GM21737 (cell line): ENCODE measurements around the gene SMCO4.
"Not testable (repeated sequence)": the region's sequence is repeated elsewhere in the genome, so short reads cannot be mapped to it uniquely, and the experiment has no call there.

Source experiments
- ATAC-seq: cut with Tn5 transposase; IDR thresholded peaks from one replicate; pipeline ENCODE4 v1.9.1; 2021; ENCODE audit warnings: mild to moderate bottlenecking, moderate library complexity; ENCODE audit not compliant: unreplicated experiment

SMCO4 gene, protein sequence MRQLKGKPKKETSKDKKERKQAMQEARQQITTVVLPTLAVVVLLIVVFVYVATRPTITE

DNA sequence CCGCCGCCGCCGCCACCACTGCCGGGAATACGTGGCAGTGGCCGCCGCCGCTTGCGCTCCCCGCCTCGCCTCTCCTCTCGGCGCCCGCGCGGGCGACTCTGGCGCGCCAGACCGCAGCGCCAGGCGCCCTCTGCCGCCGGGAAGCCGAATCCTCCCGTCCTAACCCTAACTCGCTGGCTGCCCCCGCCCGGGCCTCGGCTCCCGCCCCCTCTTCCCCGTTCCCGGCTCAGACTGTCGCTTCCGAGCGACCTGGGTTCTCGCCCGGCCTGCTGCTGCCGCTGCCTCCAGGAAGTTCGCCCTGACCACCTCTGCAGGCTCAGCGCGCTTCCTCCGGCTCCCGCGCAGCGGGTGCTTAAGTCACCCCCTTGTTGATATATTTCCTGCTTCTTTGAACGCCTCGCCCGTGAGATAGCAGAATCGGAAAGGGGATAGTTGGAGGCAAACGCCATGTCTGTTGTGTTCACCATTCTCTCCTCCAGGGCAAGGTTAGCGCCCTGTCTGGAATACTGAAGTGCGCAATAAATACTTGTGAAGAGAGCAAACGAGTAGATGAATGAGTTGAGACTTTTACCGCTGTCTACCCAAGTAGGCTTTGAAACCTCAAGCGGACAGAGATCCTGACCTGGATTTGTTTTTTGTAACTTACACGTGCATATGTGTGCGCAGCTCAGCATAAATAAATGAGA, at the start of gene SMCO4:
SMCO4 (minus strand) TSS at position 100 of the 686 bp plus-strand sequence. CDS start 64,202 bp downstream, outside the sequence.
- peak; percentile 92 for ATAC-seq

DNA sequence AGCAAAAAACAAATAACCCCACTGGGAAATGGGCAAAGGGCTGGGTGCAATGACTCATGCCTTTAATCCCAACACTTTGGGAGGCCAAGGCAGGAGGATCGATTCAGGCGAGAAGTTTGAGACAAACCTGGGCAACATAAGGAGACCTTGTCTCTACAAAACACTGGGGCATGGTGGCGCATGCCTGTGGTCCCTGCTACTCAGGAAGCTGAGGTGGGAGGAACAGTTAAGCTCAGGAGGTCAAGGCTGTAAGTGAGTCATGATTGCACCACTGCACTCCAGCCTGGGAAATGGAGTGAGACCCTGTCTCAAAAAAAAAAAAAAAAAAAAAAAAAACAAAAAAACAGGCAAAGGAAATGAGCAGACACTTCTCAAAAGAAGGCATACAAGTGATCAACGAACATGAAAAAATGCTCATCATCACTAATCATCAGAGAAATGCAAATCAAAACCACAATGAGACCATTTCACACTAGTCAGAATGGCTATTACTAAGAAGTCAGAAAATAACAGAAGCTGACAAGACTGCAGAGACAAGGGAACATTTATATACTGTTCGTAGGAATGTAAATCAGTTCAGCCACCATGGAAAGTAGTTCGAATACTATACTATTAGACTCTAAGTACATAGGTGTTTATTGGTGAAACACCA, 48.2 kb upstream of the SMCO4 start:
- ATAC-seq: no peak

DNA sequence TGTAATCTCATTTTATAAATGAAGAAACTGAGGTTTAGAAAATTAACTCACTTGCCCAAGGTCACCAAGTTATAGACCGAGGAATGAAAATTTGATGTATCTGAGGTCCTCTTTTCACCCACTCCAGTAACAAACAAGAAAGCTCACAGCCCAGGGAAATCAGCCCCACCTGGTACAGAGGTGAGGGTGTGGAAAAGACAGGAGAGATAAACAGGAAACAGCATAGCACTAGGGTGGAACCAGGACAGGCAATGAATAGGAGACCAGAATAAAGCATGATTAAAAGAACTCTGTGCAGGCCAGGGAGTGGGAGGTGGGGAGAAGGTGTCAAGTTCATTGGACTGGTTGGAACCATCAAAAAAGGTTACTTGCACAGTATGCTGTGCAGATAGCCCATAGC, 46.2 kb upstream of the SMCO4 start:
- ATAC-seq: no peak

DNA sequence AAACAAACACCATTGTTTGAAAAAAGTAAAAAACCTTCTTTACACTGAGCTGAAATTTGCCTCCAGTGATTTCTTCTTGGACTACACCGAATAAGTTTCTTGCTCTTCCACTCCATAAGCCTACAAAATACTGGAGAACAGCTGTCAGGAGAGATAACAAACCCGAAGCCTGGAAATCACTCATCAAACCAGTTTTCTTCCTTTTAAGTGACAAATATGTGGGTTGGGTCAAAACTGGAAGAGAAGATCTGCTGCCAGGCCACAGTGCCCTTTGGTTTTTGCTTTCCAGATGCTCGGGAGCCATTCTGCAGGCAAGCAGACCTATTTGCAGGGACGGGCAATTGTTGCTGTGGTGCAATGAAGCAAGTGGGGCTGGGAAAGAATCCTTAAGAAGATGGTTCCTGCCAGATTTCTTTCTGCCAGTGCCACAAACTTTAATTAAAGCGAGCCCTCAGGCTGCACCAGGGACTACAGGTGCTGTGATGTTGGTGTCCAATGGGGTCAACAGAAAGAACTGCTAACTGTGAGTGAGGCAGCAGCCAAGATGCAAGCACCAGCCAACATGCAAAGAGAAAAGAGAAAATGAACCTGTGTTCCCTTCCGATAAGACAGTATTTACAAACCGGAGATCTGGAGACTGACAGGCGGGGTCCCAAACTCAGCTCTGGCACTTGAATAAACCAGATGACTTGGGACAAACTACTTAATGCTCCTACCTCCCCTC, 44.8 kb upstream of the SMCO4 start:
- ATAC-seq: no peak

DNA sequence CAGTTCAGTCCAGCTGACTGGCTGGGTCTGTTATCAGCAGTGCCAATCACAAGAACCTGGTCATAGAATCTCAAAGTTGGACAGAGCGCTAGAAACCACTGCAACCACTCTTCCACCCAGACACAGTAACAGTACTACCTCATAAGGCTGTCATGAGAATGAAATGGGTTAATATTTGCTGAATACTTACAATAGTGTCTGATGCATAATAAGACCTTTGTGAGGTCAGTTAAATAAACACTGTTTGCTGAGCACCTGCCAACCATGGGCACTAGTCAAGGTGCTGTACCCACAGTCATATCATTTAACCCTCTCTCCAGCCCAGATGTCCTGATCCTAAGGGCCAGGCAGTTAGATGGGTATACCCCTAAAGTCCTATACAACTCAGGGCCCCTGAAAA, 44.2 kb upstream of the SMCO4 start:
- ATAC-seq: not testable (repeated sequence)

DNA sequence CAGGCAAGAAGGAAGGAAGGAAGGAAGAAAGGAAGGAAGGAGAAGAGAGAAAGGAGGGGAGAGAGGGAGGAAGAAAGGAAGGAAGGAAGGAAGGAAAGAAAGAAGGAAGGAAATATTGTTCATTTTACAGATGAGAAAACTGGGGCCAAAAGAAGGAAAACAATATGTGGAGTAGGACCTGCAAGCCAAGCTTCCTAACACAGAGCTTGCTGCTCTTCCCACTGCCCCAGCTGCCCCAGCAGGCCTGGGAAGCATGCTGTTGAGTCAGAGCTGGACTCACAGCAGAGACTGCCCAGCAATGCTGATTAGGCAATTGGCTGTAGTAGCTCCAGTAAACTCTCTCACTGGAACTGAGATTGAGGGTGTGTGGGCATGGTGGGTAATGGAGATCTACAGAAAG, 42.6 kb upstream of the SMCO4 start:
- no peak for ATAC-seq

DNA sequence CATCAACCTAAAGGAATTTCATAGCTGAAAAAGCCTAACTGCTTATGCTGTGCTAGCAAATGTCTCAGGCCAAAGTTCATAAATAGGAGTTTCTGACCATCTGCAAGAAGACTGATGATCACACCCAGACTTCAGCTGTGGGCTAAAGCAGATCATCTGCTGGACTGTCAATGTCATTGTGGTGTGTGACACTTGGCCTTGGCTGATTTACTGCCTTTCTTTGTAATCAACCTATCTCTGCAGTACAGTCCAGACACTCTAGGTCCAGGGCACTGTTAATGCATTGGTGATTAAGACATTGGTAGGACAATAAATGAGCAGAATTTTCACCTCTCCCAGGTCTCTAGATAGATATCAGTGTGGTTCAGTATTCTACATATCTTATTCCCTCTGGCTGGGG, 40.3 kb upstream of the SMCO4 start:
- no peak for ATAC-seq

DNA sequence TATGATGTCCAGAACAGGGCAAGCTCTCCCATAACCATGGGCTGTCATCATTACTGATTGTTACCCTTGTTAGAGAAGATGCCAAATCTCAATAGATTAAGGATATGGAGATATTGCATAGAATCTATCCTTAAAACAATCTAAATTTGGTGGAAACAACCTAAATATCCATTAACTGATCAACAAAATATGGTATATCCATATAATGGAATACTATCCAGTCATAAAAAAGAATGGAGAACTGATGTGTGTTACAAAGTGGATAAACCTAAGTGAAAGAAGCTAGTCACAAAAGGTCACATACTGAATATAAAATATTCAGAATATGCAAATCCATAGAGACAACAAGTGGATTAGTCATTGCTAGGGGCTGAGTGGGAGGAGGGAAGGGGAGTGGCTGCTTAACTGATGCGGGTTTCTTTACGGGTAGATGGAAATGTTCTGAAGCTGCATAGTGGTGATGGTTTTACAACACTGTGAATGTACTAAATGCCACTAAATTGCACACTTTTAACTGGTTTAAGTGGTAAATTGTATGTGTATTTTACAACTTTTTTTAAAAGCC, 36.1 kb upstream of the SMCO4 start:
- no peak for ATAC-seq

DNA sequence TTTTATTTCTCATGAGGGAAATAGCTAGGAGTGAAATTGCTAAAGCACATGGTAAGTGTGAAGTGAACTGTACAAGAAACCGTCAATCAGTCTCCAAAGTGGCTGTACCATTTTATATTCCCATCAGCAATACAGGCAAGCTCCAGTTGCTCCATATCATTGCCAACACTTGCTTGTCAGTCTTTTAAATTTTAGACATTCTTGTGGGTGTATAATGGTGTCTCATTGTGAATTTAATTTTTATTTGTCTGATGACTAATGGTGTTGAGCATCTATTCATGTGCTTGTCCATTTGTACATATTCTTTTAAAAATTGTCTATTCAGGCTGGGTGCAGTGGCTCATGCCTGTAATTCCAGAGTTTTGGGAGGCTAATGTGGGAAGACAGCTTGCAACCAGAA, 34.1 kb upstream of the SMCO4 start:
- no peak for ATAC-seq

DNA sequence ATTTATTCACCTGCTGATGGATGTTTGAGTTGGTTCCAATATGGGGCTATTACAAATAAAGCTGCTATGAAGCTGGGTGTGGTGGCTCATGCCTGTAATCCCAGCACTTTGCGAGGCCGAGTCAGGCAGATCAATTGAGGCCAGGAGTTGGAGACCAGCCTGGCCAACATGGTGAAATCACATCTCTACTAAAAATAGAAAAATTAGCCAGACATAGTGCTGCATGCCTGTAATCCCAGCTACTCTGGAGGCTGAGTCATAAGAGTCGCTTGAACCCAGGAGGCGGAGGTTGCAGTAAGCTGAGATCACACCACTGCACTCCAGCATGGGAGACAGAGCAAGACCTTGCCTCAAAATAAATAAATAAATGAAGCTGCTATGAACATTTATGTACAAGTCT, 33.7 kb upstream of the SMCO4 start:
- ATAC-seq: not testable (repeated sequence)

DNA sequence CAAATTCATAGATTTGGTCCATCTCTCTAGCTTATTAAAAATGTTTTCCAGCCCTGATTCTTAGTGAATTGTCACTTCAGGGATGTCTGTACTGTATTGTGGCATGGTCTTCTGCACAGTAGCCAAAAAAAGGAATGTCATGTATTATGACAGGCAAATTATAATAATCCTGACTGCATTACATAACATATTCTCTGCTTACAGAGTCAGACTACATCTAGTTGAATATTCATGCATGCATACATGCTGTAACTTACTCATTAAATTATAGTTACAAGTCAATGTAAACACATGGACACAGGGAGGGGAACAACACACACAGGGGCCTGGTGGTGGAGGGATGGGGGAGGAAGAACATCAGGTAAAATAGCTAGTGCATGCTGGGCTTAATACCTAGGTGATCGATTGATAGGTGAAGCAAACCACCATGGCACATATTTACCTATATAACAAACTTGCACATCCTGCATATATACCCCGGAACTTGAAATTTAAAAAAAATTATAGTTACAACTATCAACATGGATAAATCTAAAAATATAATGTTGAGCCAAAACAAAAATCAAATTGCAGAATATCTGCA, 31.5 kb upstream of the SMCO4 start:
- no peak for ATAC-seq

DNA sequence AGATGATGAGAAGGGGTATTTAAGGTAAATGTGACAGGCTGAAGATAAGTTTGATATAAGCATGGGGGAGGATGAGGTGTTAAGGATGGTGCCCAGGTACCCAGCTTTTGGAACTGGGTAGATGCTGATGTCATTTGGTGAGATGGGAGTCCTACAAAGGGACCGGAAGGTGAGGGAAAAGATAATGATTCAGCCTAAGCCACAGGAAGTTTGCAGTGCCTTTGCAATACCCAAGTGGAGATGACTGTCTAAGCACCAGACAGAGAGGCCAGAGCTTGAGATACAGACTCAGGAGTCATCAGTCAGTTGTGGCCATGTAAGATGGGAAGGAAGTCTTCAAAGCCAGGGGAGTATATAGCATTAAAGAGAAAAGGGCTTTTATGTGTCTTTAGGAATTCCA, 30.0 kb upstream of the SMCO4 start:
- ATAC-seq: no peak

DNA sequence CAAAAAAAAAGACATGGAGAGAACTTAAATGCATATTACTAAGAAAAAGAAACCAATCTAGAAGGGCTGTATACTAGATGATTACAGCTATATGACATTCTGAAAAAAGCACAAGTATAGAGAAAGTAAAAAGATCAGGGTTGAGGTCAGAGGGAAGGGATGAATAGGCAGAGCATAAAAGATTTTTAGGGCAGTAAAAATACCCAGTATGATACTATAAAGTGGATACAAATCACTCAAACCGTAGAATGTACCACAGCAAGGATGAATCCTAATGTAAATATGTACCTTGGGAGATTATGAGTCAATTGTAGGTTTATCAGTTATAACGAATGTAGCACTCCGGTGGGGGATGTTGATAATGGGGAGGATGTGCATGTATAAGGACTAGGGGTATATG, 29.4 kb upstream of the SMCO4 start:
- ATAC-seq: no peak

DNA sequence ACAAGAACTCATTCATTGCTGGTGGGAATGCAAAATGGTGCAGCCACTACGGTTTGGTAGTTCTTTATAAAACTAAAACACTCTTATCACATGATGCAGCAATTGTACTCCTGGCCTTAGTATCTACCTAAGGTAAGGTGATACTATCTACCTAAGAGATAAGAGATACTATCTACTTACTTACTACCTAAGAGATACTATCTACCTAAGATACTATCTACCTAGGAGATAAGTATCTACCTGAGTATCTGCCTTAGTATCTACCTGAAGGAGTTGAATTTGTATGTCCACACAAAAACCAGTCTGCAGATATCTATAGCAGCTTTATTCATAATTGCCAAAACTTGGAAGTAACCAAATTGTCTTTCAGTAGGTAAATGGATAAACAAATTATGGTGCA, 29.0 kb upstream of the SMCO4 start:
- no peak for ATAC-seq

DNA sequence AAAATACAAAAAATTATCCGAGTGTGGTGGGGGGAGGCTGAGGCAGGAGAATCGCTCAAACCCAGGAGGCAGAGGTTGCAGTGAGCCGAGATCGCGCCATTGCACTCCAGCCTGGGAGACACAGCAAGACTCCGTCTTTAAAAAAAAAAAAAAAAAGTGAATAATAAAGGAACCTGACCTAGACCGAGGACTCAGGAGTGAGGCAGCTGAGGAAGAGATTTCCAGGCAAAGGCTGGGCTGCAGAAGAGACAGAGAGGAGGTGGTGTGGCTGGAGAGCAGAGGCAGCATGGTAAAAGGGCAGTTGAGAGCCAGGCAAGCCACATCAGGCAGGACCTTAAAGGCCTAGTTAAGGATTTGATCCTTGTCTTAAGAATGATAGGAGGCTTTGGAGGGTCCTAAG, 28.4 kb upstream of the SMCO4 start:
- ATAC-seq: no peak

DNA sequence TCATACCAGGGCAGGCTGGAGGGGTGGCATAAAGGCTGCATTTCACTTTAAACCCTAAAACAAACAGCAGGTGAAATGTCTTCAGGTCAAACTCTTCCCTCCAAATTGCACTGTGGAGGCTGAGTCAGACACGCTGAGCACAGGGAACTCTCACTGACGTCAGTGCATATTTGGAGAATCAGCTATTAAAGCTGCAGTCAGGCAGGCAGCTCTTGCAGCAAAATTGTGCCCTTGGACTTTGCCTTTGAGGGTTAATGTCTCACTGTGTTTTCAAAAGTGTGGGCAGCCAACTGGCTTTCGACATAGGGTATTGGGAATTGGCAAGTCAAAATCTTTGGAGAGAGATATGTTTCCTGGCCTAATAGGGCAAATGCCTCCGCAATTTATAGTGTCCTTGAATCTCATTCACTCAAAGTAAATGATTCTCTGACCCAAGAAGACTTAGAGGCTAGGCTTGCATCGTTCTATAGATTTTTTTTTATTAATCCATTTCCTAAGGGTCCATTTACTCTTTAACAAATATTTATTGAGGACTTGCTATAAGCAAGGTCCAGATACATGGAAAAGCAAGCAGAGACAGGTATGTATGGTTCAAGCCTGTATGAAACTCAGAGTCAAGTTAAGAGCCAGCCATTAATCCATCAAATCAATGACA, 27.7 kb upstream of the SMCO4 start:
- ATAC-seq: no peak

DNA sequence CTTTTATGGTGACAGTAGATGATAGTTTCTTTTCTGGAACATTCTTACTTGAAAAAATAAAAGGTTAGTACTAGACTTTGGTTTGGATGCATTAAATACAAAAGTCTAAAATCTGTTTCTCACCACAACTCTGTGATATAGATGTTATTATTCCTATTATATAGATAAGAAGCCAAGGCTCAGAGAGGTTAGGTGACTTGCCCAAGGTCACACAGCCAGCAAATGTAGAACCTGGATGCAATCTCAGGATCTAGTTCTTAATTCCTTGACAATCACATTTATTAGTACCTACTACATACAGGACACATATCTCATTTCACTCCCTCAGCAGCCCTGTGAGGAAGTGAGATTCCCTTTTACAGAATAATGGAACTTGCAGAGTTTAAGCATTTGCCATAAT, 26.3 kb upstream of the SMCO4 start:
- no peak for ATAC-seq

DNA sequence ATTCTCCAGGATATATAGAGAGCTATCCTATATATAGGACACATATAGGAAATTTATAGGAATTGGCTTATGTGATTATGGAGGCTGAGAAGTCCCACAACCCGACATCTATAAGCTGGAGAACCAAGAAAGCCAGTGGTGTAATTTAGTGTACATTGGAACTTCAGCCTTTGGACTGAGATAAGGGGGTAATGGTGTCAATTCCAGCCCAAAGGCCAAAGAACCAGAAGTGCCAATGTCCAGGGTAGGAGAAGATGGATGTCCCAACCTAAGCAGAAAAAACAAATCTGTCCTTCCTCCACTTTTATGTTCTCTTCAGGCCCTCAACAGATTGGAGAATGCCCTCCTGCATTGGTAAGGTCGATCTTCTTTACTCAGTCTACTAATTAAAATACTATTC, 25.5 kb upstream of the SMCO4 start:
- no peak for ATAC-seq

DNA sequence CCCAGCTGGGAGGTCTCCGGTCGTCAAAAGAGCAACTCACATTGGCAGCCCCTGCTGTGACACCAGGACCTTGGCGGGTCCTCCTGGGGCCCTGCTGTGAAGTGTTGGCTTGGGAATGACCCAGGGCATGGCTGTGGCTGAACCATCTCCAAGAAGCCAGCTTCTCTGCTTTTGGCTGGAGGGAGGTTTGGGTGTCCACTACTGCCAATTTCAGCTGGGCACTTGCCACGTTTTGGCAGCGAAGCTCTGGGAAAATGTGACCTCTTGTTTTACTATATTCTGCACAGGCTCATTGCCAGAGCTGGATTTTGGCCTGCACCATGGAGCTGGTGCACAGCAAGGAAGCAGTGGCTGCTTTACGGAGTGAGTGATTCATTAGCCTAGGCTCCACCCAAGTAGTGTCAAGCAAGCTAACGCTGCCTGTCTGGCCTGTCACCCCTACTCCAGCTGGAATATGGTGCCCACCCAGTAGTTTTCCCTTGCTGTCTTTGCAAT, 24.3 kb upstream of the SMCO4 start:
- ATAC-seq: no peak

DNA sequence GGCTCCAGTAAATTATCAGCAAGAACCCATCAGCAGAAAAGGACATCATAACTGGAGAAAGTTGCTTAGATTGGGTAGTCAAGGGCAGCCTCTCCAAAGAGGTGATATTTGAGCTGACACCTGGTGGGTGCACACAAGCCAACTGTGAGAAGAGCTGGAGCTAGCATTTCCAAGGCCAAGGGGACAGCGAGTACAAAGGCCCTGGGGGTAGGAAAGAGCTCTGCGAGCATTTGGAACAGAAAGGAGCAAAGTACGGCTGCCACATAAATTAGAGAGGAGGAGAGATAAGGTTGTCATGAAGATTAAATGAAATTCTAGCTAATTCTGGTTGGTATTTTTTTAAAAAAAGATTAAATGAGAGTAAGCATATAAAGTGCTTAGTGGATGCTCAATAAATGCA, 21.7 kb upstream of the SMCO4 start:
- no peak for ATAC-seq

DNA sequence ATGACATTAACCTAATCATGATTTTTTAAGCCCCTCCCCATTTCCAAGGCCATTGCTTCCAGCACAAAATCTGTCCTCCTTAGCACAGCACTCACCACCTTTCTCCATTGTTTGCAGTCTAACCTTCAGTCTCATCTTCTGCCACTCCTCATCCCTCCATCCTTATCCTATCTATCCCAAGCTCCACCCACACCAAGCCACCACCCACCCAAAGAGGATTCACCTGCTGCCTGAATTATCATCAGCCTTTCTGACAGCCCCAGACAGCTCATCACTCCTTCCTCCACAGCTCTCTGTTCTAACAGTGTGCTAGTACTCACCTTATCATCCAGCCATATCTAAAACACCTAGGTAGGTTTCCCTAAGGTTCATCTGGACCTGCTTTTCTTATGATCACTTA, 20.7 kb upstream of the SMCO4 start:
- ATAC-seq: no peak
